Stimulated activated naive CD4-positive, alpha-beta T cell treated with Interleukin-2 at 50 U/mL for 16 hours (primary cell): Measurements from ENCODE around the gene PLEKHO1.
"Not testable (repeated sequence)": the region's sequence is repeated elsewhere in the genome, so short reads cannot be mapped to it uniquely, and the experiment has no call there.

Source experiments
- DNase-seq: peaks from one replicate; lab custom pipeline; 2025; lab: John Stamatoyannopoulos, UW

The PLEKHO1 gene, protein sequence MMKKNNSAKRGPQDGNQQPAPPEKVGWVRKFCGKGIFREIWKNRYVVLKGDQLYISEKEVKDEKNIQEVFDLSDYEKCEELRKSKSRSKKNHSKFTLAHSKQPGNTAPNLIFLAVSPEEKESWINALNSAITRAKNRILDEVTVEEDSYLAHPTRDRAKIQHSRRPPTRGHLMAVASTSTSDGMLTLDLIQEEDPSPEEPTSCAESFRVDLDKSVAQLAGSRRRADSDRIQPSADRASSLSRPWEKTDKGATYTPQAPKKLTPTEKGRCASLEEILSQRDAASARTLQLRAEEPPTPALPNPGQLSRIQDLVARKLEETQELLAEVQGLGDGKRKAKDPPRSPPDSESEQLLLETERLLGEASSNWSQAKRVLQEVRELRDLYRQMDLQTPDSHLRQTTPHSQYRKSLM

DNA sequence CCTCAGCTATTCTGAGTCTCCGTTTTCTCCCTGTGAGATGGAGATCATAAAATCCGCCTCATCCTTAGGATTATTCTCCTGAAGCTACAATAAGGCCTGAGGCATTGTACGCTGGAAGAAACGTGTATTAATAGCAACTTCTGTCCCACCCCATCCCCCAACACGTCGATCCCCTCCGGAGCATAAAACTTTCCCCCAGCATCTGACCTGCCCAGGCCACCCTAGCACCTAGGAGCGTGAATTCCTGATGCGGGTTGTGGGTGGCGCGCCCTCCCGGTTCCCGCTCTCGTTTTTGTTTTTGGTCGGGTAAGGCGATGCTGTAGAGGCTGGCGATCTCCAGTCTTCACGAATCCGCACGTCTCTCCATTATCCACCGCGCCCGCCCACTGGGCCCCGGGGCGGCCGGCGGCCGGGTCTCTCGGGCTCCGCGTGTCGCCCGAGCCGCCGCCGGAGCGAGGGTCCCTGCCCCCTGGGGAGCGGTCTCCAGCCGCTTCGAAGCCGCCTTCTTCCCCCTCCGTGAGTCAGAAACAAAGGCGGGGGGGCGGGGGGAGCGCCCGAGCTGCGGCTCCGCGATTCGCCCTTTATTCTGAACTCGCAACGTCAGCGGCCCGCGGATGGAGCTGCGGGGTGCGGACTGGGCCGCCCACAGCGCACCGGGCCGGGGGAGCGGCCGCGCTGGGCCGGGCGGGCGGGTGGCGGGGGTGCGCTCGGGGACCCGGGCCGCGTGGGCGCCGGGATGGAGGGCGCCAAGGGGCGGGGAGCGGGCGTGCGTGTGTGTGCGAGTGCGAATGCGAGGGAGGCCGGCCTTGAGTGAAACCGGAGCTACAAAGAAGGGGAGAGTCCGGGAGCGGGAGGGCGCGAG, at the start of gene PLEKHO1:
Gene PLEKHO1, plus strand, starts transcription at position 646 of the 862 bp plus-strand sequence. CDS start 342 bp downstream, outside the sequence.
- DNase-seq, result peak; percentile 85

DNA sequence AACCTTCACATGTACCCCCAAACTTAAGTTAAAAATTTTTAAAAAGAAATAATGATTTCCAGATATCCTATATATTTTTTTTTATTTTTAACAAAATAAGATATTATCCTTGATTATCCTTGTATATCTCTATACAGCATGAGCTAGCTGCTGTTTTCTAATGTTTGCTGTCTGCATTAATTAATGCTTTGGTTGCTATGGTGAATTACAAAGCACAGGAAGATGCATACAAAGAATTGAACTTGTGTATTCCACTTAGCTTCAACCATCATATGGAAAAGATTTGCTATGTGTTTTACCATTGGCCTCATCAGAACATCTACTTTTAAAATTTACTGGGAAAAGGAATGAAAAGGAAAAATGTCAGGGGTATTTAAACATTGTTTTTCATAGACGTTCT, 46.7 kb upstream of the PLEKHO1 start:
- DNase-seq, result no peak

DNA sequence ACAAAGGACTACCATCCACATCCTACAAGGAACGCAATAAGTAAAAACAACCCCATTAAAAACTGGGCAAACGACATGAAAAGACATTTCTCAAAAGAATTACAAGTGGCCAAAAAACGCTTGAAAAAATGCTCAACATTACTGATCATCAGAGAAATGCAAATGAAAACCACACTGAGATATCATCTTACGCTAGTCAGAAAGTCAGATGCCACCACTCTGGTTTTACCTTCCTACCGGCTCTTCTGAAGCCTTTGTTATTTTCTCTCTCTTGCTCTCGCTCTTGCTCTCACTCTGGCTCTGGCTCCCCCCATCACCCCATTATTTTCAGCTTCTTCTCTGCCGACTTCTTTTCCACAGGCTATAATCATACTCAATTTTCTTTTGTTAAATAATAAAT, 43.4 kb upstream of the PLEKHO1 start:
- peak; percentile 7 for DNase-seq

DNA sequence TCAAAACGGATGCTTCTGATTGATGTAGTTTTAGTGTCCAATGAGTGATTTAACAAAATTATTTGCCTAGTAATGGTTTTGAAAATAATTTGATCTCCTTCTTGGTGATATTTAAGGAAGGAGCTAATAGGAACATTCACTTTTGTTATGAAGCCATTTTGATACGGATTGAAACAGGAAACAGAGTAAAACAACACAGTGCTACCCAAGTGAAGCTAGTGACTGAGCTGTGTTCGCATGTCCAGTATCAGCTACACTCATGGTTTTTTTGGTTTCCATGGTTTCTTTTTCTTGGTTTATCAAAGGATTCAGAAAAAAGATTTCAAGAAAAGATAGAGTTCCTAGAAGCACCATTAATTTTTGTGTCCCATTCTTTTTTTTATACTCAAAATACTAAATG, 40.1 kb upstream of the PLEKHO1 start:
- DNase-seq, result no peak

DNA sequence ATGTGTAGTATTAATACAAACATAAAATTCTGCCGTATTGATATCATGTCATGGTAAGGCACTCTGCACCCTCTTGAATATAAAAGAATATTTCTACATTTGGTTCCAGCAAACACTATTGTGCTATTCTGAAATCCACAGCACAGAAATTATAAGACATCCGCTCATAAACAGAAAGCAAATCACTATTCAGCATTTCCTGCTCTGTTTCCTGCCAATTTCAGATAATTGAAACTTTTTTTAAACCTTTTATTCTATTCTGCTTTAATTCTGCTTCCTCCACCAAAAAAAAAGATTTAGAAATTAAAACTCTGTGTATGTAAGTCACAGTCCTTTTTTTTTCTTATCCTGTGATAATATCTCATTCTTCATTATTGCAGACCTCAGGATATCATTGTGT, 39.6 kb upstream of the PLEKHO1 start:
- DNase-seq, result no peak

DNA sequence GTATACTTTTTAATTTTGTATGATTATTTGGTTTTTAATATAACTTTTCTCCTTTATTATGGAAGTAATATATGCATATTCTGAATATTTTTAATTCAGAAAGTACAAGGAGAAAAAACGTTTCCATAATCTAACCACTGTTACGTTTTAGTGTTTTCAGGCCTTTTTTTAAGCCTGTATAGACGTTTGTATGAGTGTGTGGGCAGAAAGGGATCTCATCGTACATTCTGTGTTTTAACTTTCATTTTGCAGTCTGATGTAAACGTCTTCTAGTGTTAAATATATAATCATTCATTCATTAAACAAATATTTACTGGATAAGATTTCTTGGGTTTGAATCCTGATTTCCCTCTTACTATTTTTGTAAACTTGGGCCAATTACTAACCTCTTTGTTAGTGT, 38.0 kb upstream of the PLEKHO1 start:
- DNase-seq, result no peak

DNA sequence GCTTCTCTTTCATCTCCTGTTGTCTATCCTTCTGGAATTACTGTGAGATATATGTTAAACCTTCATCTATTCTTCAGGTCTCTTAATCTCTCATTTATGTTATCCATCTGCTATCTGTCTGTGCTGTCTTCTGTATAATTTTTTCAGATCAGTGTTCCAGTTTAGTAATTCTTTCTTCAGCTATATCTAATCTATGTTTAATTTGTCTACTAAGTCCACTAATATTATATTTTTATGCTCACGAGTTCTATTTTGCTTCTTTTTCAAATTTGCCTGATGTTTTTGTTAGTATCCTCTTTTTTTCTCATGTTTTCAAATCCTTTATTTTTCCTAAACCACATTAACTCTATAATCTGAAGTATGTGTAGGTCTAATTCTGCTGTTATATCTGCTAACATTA, 34.6 kb upstream of the PLEKHO1 start:
- DNase-seq, result no peak

DNA sequence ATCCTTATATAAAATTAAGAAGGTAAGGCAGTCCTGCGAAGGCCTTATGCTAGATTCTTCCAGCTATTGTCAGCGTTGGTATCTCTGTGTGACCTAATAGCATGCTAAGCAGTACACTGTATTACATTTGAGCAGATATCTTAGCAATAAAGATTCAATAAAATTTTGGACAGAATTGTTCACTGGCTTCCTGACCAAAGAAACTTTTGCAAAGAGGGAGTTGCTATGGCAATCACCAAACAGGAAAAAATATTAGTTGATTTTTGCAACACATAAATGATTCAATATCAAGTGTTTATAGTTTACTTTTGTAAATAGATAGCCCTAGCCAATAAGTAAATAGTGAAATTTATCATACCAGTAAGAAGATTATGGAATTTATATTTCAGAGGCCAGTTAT, 31.0 kb upstream of the PLEKHO1 start:
- no peak for DNase-seq

DNA sequence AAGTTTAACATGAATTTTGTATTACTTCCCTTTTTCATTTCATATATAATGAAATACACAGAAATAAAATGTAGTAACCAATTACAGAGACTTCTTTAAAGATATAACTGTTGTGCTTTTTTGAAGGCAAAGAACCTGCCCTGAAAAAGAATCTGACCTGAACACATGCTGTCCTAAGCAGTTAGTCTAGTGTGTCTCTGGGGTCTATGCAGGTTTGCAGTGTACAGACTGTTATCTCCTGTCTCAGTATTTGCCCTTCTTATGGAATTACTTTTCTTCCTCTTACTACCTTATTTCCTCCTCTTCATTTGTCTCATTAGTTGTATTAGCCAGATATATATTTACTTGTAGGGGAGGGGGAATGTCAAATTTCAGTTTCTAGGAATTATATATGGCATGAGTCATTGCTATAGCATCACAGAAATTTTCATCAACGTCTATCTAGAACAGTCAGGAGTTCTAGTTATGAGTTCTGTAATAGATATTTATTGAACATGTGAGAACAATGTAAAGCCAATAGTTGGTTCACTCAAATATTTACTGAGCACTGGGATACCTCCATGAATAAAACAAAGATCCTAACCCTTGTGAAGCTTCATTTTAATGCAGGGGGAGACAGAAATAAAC, 28.4 kb upstream of the PLEKHO1 start:
- no peak for DNase-seq

DNA sequence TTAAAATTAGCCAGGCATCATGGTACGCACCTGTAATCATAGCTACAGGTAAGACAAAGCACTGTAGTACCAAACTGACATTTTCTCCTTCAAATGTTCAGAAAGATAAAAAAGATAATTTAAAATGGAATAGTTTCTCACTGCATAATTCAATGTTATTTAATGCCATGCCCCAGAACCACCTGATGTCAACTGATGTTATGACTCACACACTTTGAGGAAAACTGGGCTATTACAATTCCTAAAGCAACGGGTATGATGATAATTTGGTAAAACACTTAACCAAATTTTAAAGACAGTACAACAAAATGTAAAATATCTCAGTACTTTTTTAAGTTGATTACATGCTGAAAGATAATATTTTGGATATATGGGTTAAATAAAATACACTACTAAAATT, 22.9 kb upstream of the PLEKHO1 start:
- no peak for DNase-seq

DNA sequence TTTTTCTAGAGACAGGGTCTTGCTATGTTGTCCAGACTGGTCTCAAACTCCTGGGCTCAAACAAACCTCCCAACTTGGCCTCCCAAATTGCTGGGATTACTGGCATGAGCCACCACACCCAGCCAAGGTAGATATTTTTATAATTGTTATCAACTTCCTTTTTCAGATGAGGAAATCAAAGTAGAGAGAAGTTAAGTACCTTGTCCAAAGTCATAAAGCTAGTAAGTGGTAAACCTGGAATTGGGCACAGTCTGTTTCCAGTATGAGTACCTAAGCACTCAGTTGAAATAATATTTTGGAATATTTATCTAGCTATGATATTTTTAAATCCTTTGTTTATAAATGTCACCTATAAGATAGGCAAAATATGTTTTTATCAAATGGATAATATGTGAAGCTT, 22.3 kb upstream of the PLEKHO1 start:
- DNase-seq, result no peak

DNA sequence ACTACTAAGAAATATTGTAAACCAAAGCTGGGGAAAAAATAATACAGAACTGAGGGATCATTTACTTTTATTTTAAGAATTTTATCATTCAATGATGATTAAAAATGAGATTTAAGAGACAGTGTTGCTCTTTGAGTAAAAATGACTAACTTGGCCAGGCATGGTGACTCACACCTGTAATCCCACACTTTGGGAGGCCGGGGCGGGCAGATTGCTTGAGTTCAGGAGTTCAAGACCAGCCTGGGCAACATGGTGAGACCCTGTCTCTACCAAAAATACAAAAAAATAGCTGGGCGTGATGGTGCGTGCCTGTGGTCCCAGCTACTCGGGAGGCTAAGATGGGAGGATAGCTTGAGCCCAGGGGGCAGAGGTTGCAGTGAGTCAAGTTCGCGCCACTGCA, 21.8 kb upstream of the PLEKHO1 start:
- DNase-seq, result peak; percentile 30

DNA sequence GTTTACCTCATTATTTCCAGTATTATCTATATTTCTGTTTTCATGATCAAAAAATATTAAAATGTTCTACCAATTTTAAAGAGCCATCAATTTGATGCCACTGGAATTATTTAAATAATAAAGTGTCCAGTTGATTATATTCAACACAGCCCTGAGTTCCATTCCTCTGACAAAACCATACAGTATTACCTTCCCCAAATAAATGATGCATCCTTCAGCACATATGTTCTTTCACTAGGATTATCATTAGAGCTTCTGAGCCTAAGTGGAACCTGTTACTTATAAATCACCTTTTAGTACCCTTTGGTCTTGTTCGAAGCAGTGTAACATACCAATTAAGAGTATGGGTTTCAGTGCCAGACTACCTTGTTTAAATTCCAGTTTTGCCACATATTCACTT, 17.3 kb upstream of the PLEKHO1 start:
- DNase-seq, result no peak

DNA sequence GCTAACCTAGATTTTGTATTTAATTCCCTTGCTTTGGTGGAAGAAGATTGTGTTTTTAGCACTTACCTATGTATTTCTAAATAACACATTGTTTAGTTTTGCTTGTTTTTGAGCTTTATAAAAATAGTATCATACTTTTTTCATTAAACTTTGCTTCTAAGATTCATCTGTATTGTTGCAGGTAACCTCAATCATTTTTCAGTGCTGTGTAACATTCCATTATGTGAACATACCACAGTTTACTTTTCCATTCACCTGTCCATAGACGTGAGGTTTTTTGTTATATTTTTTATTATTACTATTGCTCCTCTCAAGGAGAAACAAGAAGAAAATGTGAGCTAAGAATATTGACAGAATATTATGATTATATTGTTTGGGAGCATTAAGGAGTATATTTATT, 15.2 kb upstream of the PLEKHO1 start:
- DNase-seq, result no peak

DNA sequence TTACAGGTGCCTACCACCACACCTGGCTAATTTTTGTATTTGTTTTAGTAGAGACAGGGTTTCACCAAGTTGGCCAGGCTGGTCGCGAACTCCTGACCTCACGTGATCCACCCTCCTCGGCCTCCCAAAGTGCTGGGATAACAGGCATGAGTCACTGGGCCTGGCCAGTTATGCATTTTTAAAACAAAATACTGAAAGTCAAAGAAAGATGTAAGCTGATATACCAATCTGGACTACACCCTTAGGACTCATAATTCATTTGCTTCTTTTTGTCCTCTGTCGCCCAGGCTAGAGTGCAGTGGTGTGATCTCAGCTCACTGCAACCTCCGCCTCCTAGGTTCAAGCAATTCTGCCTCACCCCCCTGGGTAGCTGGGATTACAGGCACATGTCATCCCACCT, 14.3 kb upstream of the PLEKHO1 start:
- DNase-seq, result not testable (repeated sequence)

DNA sequence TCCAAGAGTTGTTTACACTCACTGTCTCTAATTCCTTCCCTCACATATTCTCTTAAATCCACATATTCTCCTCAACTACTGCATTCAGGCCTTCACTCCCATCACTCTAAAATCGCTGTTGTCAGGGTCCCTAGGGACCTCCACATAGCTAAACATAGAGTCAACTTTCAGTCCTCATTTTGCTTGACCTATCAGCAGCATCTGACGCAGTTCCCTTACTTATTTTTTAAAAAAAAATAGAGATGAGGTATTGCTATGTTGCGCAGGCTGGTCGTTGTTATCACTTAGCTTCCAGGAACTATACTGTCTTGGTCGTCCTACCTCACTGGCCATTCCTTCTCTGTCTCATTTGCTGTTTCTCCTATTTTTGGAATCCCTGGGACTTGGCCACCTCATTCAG, 11.7 kb upstream of the PLEKHO1 start:
- no peak for DNase-seq

DNA sequence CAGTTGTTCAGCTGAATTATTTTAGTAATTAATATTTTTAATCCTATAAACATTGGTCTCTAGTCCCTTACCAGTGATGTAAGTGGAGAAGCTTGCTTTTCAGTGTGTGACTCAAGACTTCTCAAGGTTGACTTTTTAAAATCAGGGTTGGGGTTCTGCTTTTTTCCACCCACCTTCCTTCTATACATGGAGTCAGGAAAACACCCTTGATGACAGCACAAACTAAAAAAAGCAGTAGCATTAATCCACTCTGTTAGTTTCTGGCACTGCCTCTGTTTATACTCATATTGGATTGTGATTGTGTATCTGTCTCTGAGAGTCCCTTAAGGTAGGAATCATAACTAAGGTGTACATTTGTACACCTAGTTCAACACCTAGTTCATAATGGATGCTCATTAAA, 8.3 kb upstream of the PLEKHO1 start:
- DNase-seq, result no peak

DNA sequence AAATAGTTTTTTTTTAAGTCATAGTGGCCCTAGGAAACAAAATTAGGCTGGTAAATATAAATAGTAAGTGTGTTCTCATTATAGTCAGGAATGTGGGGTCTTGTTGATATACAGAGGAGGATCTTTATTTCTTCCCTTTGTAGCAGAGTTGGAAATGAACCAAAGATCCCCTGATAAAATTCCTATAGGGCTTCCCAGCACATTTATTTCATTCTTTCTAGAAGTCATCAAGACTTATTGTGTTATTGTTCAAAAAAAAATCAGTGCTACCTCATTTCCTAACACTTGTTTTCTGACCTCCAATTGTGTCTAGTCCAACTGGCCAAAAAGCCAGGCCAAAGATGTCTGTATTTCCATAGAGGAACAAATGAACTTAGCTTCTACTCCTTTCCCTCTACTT, 7.6 kb upstream of the PLEKHO1 start:
- no peak for DNase-seq

DNA sequence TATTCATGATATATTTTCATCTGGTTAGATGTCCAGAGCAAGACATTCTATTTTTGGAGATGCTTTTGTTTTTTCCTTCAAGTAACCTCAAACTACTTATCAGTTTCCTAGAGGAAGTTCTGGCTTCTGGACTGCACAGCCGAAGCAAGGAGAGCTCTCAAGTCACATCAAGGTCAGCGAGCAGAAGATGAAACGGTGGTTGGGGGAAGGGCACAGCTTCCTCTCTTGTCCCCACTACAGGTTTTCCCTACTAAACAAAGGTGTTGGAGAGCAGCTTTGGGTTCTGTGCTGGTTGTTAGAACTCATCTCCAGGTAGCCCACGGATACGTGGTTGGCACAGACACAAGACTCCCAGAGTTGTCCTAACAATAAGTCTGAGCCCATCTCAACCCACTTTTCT, 5.1 kb upstream of the PLEKHO1 start:
- DNase-seq, result no peak

DNA sequence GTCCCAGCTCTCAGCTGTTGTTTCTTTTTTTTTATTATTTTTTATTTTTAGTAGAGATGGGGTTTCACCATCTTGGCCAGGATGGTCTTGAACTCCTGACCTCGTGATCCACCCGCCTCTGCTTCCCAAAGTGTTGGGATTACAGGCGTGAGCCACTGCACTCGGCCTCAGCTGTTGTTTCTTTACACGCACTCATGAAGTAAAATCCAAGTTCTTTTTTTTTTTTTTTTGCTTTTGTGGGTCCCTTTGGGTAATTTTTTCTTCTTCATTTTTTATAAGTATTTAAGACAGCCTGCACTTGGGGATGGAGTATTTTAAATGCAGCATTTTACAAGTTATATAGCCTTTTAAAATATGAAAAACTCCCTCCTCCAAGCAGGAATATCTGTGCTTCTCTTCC, 3.7 kb upstream of the PLEKHO1 start:
- DNase-seq, result not testable (repeated sequence)

DNA sequence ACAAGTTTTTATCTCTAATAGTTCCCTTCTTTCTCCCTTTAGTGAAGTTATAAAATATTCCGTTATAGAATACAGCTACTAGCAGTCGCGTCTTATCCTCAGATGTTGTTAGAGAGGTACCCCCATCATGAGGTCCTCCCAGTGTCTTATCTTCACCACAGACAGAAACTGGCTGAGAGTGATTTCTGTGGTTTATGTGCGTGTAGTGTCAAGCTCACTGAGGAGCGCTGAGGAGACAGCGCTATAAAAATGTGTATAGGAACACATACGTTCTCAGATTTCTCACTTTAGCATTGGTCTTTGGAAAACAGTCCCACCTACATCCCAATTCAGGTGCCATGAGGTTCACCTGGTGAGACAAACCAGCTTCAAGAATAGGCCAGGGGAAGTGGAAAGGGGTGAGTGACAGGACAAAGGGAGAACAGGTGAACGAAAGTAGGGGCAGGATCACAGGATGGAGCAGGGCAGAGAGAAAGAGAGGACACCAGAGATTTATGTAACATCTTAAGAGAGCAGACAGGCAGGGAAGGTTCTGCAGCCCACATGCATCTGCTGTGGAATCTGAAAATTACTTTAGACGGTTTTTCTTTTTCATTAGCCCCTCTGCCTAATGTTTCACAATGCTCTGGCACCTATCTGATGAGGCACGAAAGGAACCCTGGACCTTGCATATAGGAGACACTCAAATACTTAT, 2.7 kb upstream of the PLEKHO1 start:
- DNase-seq, result no peak

DNA sequence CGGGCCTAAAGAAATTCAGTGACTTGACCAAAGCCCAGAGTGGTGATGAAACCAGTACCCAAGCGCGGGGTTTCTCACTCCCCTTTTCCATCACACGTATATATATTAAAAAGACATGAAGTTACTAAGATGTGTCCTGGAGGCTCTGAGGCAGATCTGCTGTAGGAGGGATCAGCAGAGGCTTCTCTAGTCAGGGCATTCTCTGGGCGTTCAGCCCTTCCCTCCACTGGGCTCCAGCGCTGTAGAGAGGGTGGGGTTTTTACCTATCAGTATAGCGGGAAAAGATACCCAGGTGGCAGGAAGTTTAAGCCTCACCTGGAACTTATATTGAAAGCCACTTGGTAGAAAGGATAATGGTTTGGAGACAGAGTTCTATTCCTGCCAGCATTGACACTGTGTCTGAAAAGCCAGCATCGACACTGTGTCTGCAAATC, 862 bp upstream of the PLEKHO1 start:
- DNase-seq, result no peak
